Osteocyte (in vitro differentiated cells): ENCODE results near the gene FAM171A1. TPM values are rescaled to one million over a fixed set of nuclear protein-coding genes. Genes with fewer than 3 reads are reported as not detected.
A peak's percentile ranks its signal among the peaks of the same experiment; 100 is the strongest.
"Not testable (repeated sequence)": the region's sequence is repeated elsewhere in the genome, so short reads cannot be mapped to it uniquely, and the experiment has no call there.

Experiments
- DNase-seq: peaks from one replicate; pipeline ENCODE4 v3.0.0; 2021; ENCODE audit warnings: mixed read lengths; ENCODE audit not compliant: unreplicated experiment; ENCODE audit errors: extremely low spot score
- H3K27ac Mint-ChIP-seq: one replicate; pipeline ENCODE4 v1.8.0; 2021; ENCODE audit warnings: mild to moderate bottlenecking, mixed read lengths; ENCODE audit not compliant: unreplicated experiment
- H3K27me3 Mint-ChIP-seq: one replicate; pipeline ENCODE4 v1.8.0; 2021; ENCODE audit warnings: mixed read lengths; ENCODE audit not compliant: unreplicated experiment
- H3K36me3 Mint-ChIP-seq: one replicate; pipeline ENCODE4 v1.8.0; 2021; ENCODE audit warnings: mixed read lengths; ENCODE audit not compliant: unreplicated experiment
- H3K4me1 Mint-ChIP-seq: one replicate; pipeline ENCODE4 v1.8.0; 2021; ENCODE audit warnings: mixed read lengths; ENCODE audit not compliant: unreplicated experiment
- H3K4me3 Mint-ChIP-seq: one replicate; pipeline ENCODE4 v1.8.0; 2021; ENCODE audit warnings: mild to moderate bottlenecking, moderate library complexity, mixed read lengths; ENCODE audit not compliant: unreplicated experiment
- H3K9me3 Mint-ChIP-seq: one replicate; pipeline ENCODE4 v1.8.0; 2021; ENCODE audit warnings: mixed read lengths; ENCODE audit not compliant: unreplicated experiment
- total RNA-seq: library from RNA; stranded (reverse); gene quantifications from 2 replicates; pipeline ENCODE4 v1.2.1, GENCODE V29; 2021
- TF ChIP-seq, protein P1 (sequence below): fragments of 200-600 bp; sonication (generic); IDR thresholded peaks from 2 replicates; pipeline ENCODE4 v1.5.0; 2021; ENCODE audit warnings: antibody characterized with exemption, mild to moderate bottlenecking, moderate library complexity

FAM171A1 gene
- total RNA-seq, 1 donor from 2014 or later: 30.4 TPM

- peak; percentile 53 for DNase-seq
- TF ChIP-seq, protein P1, sequence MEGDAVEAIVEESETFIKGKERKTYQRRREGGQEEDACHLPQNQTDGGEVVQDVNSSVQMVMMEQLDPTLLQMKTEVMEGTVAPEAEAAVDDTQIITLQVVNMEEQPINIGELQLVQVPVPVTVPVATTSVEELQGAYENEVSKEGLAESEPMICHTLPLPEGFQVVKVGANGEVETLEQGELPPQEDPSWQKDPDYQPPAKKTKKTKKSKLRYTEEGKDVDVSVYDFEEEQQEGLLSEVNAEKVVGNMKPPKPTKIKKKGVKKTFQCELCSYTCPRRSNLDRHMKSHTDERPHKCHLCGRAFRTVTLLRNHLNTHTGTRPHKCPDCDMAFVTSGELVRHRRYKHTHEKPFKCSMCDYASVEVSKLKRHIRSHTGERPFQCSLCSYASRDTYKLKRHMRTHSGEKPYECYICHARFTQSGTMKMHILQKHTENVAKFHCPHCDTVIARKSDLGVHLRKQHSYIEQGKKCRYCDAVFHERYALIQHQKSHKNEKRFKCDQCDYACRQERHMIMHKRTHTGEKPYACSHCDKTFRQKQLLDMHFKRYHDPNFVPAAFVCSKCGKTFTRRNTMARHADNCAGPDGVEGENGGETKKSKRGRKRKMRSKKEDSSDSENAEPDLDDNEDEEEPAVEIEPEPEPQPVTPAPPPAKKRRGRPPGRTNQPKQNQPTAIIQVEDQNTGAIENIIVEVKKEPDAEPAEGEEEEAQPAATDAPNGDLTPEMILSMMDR: no peak
- H3K4me3 Mint-ChIP-seq: no peak overlapping the region
- no peaks in the 10 kb centered on the region for H3K36me3 Mint-ChIP-seq
- no peaks in the 10 kb centered on the region for H3K4me1 Mint-ChIP-seq
- H3K9me3 Mint-ChIP-seq: no peaks in the 10 kb centered on the region
- peaks cover 12% of the 10 kb centered on the region for H3K27me3 Mint-ChIP-seq
- H3K27ac Mint-ChIP-seq: no peak overlapping the region
These were observed 22.2 kb upstream of the FAM171A1 start for GRCh38 chr10:15393139-15393825.

DNA sequence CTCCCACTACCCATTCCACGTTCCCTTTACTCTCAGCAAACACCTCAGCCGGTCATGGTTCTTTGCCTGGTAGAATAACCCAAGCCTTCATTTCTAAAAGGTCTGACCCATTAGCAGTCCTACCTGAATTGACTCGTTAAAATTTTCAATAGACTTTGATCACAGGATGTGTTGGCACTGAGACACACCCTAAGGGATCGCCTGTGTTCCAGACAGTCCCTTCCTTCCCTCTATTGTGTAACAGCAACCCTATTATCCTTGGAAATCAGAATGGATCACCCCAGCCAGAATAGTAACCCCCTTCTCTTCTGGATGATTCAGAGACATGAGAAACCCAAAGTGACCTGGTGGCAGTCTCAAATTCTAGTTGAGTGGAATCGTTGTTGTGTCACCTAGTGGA lies 20.4 kb upstream of the FAM171A1 start:
- H3K27ac Mint-ChIP-seq: no peak overlapping the region
- DNase-seq: no peak
- H3K9me3 Mint-ChIP-seq: no peaks in the 10 kb centered on the region

DNA sequence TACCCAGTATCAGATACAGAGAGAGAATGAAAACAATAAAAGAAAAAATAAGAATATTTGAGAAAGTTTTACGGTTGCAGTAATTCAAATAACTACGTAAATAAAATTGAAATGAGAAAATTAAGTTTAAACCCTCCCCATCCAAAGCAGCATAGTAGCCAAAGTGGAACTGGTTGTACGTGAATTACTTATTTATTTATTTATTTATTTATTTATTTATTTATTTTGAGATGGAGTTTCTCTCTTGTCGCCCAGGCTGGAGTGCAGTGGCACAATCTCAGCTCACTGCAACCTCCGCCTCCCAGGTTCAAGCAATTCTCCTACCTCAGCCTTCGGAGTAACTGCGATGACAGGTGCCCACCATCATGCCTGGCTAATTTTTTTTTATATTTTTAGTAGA lies 17.1 kb upstream of the FAM171A1 start:
- peaks cover 20% of the 10 kb centered on the region for H3K27me3 Mint-ChIP-seq

More for the DNA sequence above, 20.4 kb upstream of the FAM171A1 start:
- no peaks in the 10 kb centered on the region for H3K36me3 Mint-ChIP-seq
- TF ChIP-seq, protein P1: no peak
- H3K4me3 Mint-ChIP-seq: no peak overlapping the region
- no peaks in the 10 kb centered on the region for H3K4me1 Mint-ChIP-seq
- H3K27me3 Mint-ChIP-seq: peaks cover 12% of the 10 kb centered on the region

DNA sequence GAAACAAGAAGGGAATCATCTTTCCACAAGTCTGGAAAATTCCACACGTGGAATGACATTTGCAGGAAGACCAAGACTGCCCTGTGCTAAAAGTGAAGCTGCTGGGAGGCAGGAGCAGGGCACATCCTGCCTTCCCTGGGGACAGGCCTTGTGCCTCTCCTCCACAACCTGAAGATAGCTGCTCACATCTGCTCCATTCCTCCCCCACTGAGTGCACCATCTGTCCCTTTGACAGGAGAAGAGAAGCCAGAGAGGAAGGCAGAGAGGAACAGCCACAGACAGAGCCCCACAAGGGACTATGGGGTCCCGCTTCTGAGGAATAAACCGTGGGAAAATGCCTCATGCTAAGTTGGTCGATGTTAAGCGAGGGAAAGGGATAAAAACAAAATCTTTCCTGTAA lies 15.9 kb upstream of the FAM171A1 start:
- Mint-ChIP-seq H3K27ac (no peak overlapping the region), H3K4me1 (no peaks in the 10 kb centered on the region), H3K36me3 (no peaks in the 10 kb centered on the region), H3K4me3 (no peak overlapping the region), H3K9me3 (no peaks in the 10 kb centered on the region), H3K27me3 (peaks cover 18% of the 10 kb centered on the region)
- TF ChIP-seq, protein P1: no peak
- DNase-seq: no peak

More for the DNA sequence above, 17.1 kb upstream of the FAM171A1 start:
- not testable (repeated sequence) for DNase-seq, H3K27ac Mint-ChIP-seq, H3K9me3 Mint-ChIP-seq, H3K36me3 Mint-ChIP-seq, H3K4me3 Mint-ChIP-seq, H3K4me1 Mint-ChIP-seq

DNA sequence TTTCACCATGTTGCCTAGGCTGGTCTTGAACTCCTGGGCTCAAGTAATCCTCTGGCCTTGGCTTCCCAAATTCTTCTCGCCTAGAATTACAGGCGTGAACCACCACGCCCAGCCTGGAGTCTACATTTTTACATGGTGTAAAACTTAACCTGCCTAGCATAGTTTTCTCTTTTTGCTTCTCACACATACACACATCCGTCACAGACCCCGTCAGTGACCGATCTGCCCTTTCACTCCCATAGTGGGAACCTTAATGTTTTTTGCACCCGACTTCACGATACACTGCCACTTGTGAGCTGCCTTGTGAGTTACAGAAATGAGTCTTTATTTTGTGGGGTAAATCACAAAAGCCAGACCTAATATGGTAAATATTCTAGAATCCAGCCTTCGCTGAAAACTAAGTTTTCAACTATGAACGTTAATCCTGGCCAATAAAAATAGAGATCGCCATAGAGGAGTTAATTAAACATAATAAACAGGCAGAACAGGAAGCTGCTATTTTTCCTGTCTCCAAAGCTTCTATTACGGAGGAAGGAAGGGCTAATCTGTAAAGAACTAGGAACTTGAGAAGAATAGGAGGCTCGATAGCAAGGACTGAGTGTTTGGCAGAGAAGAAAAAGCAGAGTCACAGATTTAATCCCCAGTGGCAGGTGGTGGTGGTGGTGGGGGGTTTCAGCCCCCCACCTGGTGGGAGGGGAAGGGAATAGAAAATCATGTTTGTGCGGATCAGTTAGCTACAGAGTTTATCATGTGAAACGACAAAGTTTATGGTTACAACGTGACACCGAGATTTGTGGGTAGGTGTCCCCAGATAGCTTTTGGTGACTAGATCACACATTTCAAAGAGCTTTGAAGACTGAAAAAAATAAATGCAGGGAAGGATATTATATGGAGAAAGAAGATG lies 14.7 kb upstream of the FAM171A1 start:
- peak; percentile 57 for DNase-seq
- Mint-ChIP-seq H3K27me3 (peaks cover 15% of the 10 kb centered on the region), H3K27ac (no peak overlapping the region), H3K4me3 (no peak overlapping the region), H3K4me1 (no peaks in the 10 kb centered on the region), H3K9me3 (no peaks in the 10 kb centered on the region), H3K36me3 (no peaks in the 10 kb centered on the region)
- TF ChIP-seq, protein P1: no peak
